HG02840 (cell line): ENCODE results near the gene ATOSB.

Source experiments
- ATAC-seq: cut with Tn5 transposase; IDR thresholded peaks from one replicate; pipeline ENCODE4 v1.9.1; 2021; ENCODE audit warnings: mild to moderate bottlenecking, moderate library complexity, moderate number of reproducible peaks; ENCODE audit not compliant: unreplicated experiment, low FRiP score

Gene ATOSB

DNA sequence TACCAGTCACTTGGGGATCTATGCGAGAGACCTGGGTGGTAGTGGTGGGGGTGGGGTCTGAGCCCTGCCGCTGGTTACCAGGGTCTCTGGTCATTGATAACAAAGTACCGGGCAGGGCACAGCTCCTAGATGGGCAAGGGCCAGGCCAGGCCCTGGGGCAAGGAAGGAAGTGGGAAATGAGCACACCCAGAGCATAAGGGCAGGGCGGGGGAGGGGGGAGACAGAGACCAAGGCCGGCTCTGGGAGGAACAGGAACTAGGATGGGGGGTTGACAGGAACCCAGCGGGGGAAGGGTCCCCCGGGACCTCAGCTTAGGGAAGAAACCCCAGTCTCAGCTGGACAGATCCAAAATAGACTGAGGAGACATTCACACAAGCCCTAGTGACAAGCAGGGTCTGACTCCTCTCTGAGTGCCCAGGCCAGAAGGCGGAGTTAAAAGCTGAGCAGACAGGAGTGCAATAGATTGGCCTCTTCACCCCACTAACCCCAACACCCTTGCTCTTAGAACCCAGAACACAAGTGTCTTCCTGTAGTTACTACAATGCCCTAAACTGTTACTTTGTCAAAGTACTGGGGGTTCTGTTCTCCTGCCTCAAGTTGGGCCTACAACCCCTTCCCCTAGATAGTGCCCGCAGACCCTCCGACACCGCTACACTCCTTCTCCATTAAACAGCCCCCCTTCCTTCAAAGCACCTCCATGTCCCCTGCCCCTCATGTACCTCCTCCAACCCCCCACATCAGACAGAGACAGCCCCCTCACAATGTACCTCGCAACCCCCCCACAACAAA lies 628 bp downstream of the ATOSB start:
- ATAC-seq: no peak

GRCh38 chr9:35114113-35114839 lies 1.4 kb downstream of the ATOSB start:
- no peak for ATAC-seq

- no peak for ATAC-seq
These were observed 3.2 kb downstream of the ATOSB start for GRCh38 chr9:35112257-35113020.

DNA sequence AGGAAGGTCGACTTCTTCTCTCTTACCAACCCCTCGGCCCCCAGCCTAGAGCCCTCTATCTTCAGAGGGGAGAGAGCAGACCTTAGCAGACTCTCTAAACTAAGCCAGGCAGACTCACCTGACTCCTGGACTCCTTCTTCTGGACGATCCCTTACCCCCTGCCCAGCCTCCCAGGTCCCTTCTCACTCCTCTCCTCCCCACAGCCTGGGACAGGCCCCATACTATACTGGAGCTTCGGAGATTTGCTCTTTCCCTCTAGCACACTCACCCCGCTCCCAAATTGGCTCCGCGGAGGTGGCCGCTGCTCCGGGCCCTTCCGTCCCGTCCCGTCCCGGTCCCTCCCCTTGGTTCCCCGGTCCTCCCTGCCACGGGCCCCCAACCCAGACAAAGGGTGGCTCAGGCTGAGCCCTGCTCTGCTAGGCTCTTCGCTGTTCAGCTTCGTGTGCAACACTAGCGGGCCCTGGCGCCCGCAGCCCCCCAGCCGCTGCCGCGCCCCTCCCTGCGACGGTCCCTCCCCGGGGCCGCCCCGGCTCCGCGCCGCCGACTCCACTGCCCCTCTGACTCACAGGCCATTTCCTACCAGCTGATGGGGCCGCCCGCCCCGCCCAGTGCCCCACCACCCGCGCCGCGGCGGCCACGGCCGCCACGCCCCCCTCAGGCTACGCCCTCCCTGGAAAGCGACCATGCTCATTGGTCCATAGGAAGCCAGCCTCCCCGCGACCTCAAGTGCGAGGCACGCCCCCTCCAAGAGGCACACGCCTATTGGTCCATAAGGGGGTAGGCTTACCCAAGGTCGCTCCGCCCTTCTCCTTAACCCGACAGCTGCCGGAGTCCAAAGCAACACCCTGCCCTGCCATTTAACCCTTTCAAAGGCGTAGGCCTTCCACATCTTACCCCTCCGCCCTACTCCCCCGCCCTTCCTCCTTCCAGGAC lies 4.4 kb downstream of the ATOSB start:
- peak; percentile 74 for ATAC-seq

DNA sequence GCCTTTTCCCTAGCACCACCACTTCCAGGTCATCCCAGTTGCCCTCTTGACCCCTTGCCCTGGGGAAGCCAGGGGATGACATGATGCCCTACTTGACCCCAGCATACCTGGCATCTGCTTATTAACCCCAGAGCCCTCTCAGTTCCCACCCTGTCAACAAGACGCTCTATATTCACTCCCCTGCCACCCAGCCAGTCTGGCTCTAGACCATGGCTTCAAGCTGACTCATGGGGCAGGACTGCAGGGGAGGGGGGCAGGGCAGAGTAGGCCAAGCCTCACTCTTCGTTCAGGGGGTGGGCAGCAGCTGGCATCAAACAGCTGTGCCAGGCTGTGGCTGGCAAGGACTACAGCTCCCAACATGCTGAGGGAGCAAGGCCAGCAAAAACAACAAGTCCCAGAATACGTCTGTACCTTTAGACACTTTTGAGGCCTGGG lies 5.3 kb downstream of the ATOSB start:
- no peak for ATAC-seq

- no peak for ATAC-seq
These were observed 6.6 kb downstream of the ATOSB start for GRCh38 chr9:35108946-35109575.

GRCh38 chr9:35108461-35108860 lies 7.2 kb downstream of the ATOSB start:
- ATAC-seq: no peak

- ATAC-seq: no peak
These were observed 8.1 kb downstream of the ATOSB start for GRCh38 chr9:35107297-35108290.

- no peak for ATAC-seq
These were observed 9.3 kb downstream of the ATOSB start for GRCh38 chr9:35106343-35106730.

GRCh38 chr9:35105571-35106342 lies 9.9 kb downstream of the ATOSB start:
- ATAC-seq: no peak

DNA sequence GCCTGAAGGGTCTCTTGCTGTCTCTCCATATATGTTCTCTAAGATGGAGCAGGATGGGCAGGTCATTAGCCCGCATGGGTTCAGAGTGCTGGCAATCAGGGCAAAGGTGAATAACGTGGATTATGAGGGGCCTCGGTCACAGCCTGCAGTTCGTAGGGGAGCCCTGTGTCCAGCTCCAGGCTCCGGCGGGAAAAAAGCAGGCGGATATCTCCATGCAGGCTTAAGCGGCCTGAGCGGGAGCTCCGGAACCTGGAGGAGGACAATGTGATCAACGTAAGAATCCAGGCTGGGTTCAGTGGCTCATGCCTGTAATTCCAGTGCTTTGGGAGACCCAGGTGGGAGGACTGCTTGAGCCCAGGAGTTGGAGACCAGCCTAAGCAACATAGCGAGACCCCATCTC lies 10.5 kb downstream of the ATOSB start:
- ATAC-seq: no peak

DNA sequence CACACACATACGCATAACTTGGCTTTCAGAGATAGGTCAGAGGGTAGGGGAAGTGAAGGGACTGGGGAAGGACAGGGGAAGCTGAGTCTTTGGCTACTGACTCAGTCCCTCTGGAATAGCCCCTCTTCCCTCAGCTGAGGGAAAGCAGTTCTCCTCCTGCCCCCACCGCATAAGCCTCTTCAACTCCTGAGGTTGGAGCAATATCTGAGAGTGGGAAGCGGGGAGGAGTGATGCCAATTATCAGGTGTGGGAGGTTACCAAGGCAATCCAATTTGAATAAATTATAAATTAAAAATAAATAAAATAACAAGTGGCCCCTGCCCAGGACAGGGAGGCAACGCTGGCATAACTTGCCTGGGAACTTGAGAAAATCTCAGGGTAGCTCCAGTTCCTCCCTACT lies 11.1 kb downstream of the ATOSB start:
- no peak for ATAC-seq

- ATAC-seq: no peak
These were observed 11.9 kb downstream of the ATOSB start for GRCh38 chr9:35103660-35104191.

DNA sequence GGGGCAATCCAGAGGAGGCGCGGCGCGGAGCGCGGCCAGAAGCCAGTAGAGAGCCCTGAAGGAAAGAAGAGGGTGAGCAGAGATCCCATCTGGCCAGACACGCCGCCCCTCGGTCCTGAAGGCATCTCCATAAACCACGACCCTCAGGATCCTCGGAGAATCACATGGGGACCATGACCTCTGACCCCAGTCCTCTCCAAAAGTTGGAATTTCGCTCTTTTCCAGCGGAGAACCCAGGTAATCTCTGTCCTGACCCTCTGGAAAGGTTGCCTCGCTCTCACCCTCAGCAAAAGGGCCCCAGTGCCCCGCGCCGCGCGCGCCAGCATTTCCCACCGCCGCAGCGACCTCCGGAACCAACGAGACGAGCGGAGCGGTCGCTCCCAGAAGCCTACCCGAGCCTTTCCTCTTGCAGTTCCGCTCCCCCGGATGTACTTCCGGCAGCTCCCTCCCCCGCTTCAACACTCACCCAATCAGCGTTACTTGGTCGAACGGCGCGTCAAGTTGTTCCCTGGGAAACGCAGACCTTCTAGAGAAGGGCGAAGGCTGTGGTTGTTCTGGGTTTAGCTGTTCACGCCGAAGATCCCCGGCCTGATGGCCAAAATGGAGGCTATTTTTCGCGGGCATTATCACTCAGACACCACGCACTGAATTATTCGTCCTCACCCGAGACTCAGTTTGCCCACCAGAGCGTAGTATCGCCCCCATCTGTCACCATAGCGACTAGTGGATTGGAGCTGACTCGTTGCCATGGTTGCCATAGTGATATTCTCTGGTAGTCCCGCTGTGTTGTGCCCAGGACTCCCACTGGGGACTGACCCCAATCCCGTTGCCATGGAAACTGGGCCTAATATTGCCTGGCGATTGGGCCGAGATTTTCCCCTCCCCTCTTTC lies 12.6 kb downstream of the ATOSB start, which contains the start of gene STOML2:
STOML2 (minus strand) TSS at position 363 of the 891 bp plus-strand sequence; CDS start at position 326, 37 bp downstream.
- ATAC-seq: peak; percentile 93

DNA sequence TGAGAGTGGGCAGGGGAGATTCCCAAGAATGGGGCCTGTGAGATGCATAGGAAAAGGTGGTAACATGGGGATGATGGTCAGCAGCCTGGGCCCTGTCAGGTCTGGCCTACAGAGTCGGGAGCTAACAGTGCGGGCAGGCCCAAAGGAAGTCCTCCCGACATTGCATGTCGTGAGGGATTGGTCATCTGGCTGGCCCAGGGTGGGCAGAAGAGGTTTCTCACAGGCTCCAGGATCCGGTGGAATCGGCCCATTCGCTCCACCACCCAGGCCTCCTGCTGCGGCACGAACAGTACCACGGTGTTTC lies 13.2 kb downstream of the ATOSB start:
- ATAC-seq: peak; percentile 7

DNA sequence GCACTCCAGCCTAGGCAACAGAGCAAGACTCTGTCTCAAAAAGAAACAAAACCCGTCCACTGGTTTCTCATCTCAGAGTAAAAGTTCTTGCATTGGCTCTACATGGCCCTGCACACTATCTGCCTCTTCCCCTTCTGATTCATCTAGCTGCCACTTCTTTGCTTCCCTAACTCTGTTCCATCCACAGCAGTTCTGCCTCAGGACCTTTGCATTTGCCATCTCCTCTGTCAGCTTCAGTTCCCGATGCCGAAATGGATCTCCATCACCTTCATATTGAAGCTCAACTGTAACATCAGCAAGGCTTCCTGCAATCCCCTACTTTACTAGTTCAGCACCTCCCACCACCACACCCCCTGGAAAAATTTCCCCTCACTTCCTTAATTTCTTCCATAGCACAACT lies 18.1 kb downstream of the ATOSB start:
- no peak for ATAC-seq
